K562 (cell line): ENCODE measurements around the gene OPA1. TPM values are rescaled to one million over a fixed set of nuclear protein-coding genes. Genes with fewer than 3 reads are reported as not detected.

Experiments used
- ATAC-seq: fragments of 200-7000 bp; cut with Tn5 transposase; 3 replicates; pipeline ENCODE4 v1.9.1; 2020; ENCODE audit warnings: moderate library complexity
- BruUV-seq: library from RNA; stranded (reverse); fragments of 400-500 nt; replicated peaks from 2 replicates; lab custom pipeline; 2021; lab: Mats Ljungman, UMichigan
- CTCF ChIA-PET: fragments of 300-600 bp; formaldehyde crosslinking; extraction: SDS; loops from one replicate; lab custom pipeline; 2021; ENCODE audit warnings: low intra/inter-chr PET ratio; lab: Yijun Ruan, JAX
- POLR2A ChIA-PET: fragments of 300-600, 350-650 bp; sonication (Branson Sonifier 250); formaldehyde crosslinking; extraction: SDS; loops from one replicate; lab custom pipeline; 2021; ENCODE audit warnings: antibody characterized with exemption, inconsistent platforms; lab: Yijun Ruan, JAX
- DNase-seq, 4 experiments: peaks; one replicate each; pipeline versions ENCODE4 v3.0.0 to v3.0.0-alpha.2; 2011 to 2018; ENCODE audit warnings: low spot score in 3 of 4, mixed read lengths in 3 of 4; ENCODE audit errors: extremely low read depth in 1 of 4
- FAIRE-seq: peaks from 2 replicates; lab custom pipeline; 2011; peaks lifted over from hg19 to GRCh38; lab: Jason Lieb, UNC
- H2AFZ ChIP-seq: 2 replicates; pipeline ENCODE4 v1.6.0; 2011; ENCODE audit warnings: low read depth, low read length, control low read depth, inconsistent platforms
- H3K27ac ChIP-seq: fragments of 200-600 bp; 3 replicates; pipeline ENCODE4 v1.8.0; 2011; ENCODE audit warnings: low read depth, mild to moderate bottlenecking, control low read depth, inconsistent platforms, low read length, moderate library complexity, mixed read lengths; ENCODE audit errors: extremely low read depth
- H3K27me3 ChIP-seq, 2 experiments: fragments of 300-600 bp in 1 of 2; 2 replicates in 1 of 2; 3 replicates in 1 of 2; pipeline versions ENCODE4 v1.6.0 to v1.8.0; 2011; ENCODE audit warnings: inconsistent platforms in 2 of 2, low read length in 2 of 2, mild to moderate bottlenecking in 1 of 2, mixed read lengths in 1 of 2, moderate library complexity in 1 of 2; ENCODE audit not compliant: control insufficient read depth in 2 of 2, insufficient read depth in 2 of 2
- H3K36me3 ChIP-seq: fragments of 300-600 bp; 3 replicates; pipeline ENCODE4 v1.8.0; 2011; ENCODE audit warnings: mild to moderate bottlenecking, low read length, inconsistent platforms; ENCODE audit not compliant: control insufficient read depth, insufficient read depth
- H3K4me1 ChIP-seq, 2 experiments: fragments of 200-600 bp in 1 of 2; replicated peaks in 1 of 2; 2 replicates in 1 of 2; 3 replicates in 1 of 2; pipeline versions ENCODE4 v1.5.1 to v1.8.0; 2011; ENCODE audit warnings: inconsistent platforms in 2 of 2, low read length in 2 of 2, mild to moderate bottlenecking in 1 of 2, mixed read lengths in 1 of 2, moderate library complexity in 1 of 2; ENCODE audit not compliant: control insufficient read depth in 2 of 2, insufficient read depth in 2 of 2
- H3K4me2 ChIP-seq: 2 replicates; pipeline ENCODE4 v1.6.1; 2011; ENCODE audit warnings: low read length, control low read depth, inconsistent platforms, mixed read lengths; ENCODE audit not compliant: insufficient read depth
- H3K4me3 ChIP-seq: fragments of 200-600 bp; sonication (generic), shearing (Covaris generic); 2 replicates; pipeline ENCODE4 v1.5.1; 2016; ENCODE audit warnings: control low read depth, inconsistent platforms
- H3K79me2 ChIP-seq: fragments of 200-600 bp; 3 replicates; pipeline ENCODE4 v1.8.0; 2011; ENCODE audit warnings: low read length, inconsistent platforms; ENCODE audit not compliant: control insufficient read depth, insufficient read depth
- H3K9ac ChIP-seq, 2 experiments: 2 replicates each; pipeline versions ENCODE4 v1.6.0 to v1.6.1; 2011; ENCODE audit warnings: low read depth in 2 of 2, low read length in 2 of 2, control low read depth in 1 of 2, inconsistent platforms in 1 of 2, mild to moderate bottlenecking in 1 of 2, mixed read lengths in 1 of 2; ENCODE audit not compliant: insufficient read depth in 1 of 2
- H3K9me1 ChIP-seq: one replicate; pipeline ENCODE4 v1.6.0; 2011; ENCODE audit warnings: inconsistent platforms, mild to moderate bottlenecking, low read length, moderate library complexity; ENCODE audit not compliant: control insufficient read depth, insufficient read depth
- H3K9me3 ChIP-seq: replicated peaks from 2 replicates; pipeline ENCODE4 v1.5.1; 2011; ENCODE audit warnings: low read depth, low read length, inconsistent platforms; ENCODE audit not compliant: control insufficient read depth, insufficient read depth
- H4K20me1 ChIP-seq: replicated peaks from 2 replicates; pipeline ENCODE4 v1.6.1; 2011; ENCODE audit warnings: low read length, inconsistent platforms, mixed read lengths; ENCODE audit not compliant: control insufficient read depth, insufficient read depth
- EZH2 ChIP-seq: IDR thresholded peaks from 2 replicates; pipeline ENCODE4 v1.6.1; 2012; ENCODE audit warnings: low read depth, mild to moderate bottlenecking, inconsistent platforms, low read length, borderline replicate concordance
- JUND ChIP-seq, 2 experiments: IDR thresholded peaks; 2 replicates in 1 of 2; 3 replicates in 1 of 2; pipeline ENCODE4 v1.6.1; 2011; ENCODE audit warnings: borderline replicate concordance in 2 of 2, low read depth in 2 of 2, low read length in 2 of 2, improper control_type of control experiment in 1 of 2, missing biosample characterization in 1 of 2, missing genetic modification characterization in 1 of 2, missing genetic modification reagents in 1 of 2
- PTBP1 ChIP-seq: fragments of 200-400 bp; formaldehyde crosslinking; IDR thresholded peaks from 2 replicates; pipeline ENCODE4 v1.6.1; 2017; ENCODE audit warnings: low read depth, low read length
- RBM34 ChIP-seq: fragments of 200-400 bp; formaldehyde crosslinking; IDR thresholded peaks from 2 replicates; pipeline ENCODE4 v1.6.1; 2018; ENCODE audit warnings: low read length, borderline replicate concordance; ENCODE audit not compliant: insufficient read depth
- SMAD4 ChIP-seq: fragments of 250-450 bp; sonication (Bioruptor Pico); conservative IDR thresholded peaks from 2 replicates; pipeline ENCODE4 v1.8.0; 2021; ENCODE audit warnings: inconsistent platforms, mild to moderate bottlenecking, moderate library complexity
- SNRNP70 ChIP-seq: fragments of 200-400 bp; formaldehyde crosslinking; optimal IDR thresholded peaks from 2 replicates; pipeline ENCODE3; 2017; ENCODE audit warnings: low read depth, low read length
- SOX6 ChIP-seq: fragments of 450-650 bp; IDR thresholded peaks from 2 replicates; pipeline ENCODE4 v1.6.1; 2014; ENCODE audit warnings: mild to moderate bottlenecking
- ZNF165 ChIP-seq: fragments of 250-450 bp; sonication (Bioruptor Pico); IDR thresholded peaks from 2 replicates; pipeline ENCODE4 v1.4.0; 2020; ENCODE audit warnings: borderline replicate concordance
- WGBS: fragments of 100-300 bp; shearing (Covaris generic); methylation state at CpG from one replicate; pipeline ENCODE4 v1.1.6; 2016; ENCODE audit warnings: low coverage, mixed read lengths; ENCODE audit not compliant: insufficient coverage; ENCODE audit errors: missing lambda C conversion rate; 5-methylcytosine and 5-hydroxymethylcytosine counted together
- in situ Hi-C: fragments of 300-500 bp; cut with MboI; formaldehyde crosslinking; loops from 4 replicates; pipeline ENCODE4 v1.15.0; 2018; ENCODE audit warnings: inconsistent platforms, mixed read lengths
- intact Hi-C: fragments of 100-400 bp; cut with micrococcal nuclease; formaldehyde crosslinking; loops from 2 replicates; pipeline ENCODE4 v1.14.2; 2022
- polyA plus RNA-seq, 8 experiments: library from polyadenylated mRNA; depleted of rRNA in 4 of 8; stranded (reverse) in 5 of 8; unstranded in 3 of 8; fragments of >200 nt; fragmentation: Nextera tagmentation in 2 of 8; fragmentation: Illumina TruSeq in 1 of 8; extraction: Ambion mirVana in 2 of 8; extraction: Trizol in 1 of 8; gene quantifications; 2 replicates each; pipeline versions ENCODE4 v1.2.1 to v1.2.3, GENCODE V29; 2011 to 2014; ENCODE audit warnings: inconsistent platforms in 1 of 8, missing spikeins in 1 of 8
- total RNA-seq, 7 experiments: library from RNA; depleted of rRNA in 6 of 7; stranded (reverse); fragments of >200 nt in 6 of 7; fragmentation: Illumina TruSeq in 2 of 7; extraction: Trizol in 2 of 7; gene quantifications; 2 replicates each; pipeline versions ENCODE4 v1.2.1 to v1.2.3, GENCODE V29; 2011 to 2021; ENCODE audit warnings: low replicate concordance in 1 of 7
- TF ChIP-seq, protein P1 (sequence below): fragments of 250-450 bp; sonication (Bioruptor Pico); IDR thresholded peaks from 2 replicates; pipeline ENCODE4 v1.5.0; 2021; ENCODE audit warnings: mild to moderate bottlenecking, moderate library complexity

OPA1 gene
- total and polyA plus RNA-seq, 9 of the 15 experiments (the other 6 are each of a cell fraction or from before 2014, with no cell fraction given): 19.7 to 127 (median 94.7) TPM

DNA sequence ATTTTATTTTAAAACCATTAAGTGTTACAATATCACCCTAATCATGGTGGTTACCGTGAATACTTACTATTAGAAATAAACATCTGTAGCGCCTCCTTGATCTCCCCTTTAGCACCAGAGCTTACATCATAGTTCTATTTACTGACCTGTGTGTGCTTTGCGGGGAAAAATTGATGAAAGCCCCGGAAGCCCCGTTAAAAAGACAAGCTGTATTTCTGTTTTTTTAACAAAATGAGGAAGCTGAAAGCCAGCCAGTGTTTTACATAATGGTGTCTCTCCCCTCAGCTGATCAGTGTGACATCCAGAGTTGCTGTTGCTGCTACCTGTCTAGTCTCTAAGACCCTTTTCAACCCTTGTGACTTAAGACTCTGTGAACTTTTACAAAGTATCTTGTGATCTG, 100.8 kb downstream of the OPA1 start:
- H3K9me1 ChIP-seq: no peaks in the 10 kb centered on the region
- H2AFZ ChIP-seq: no peak overlapping the region
- DNase-seq (no peak), ATAC-seq (no peak), FAIRE-seq (no peak)
- CTCF ChIA-PET: no interaction called here
- peaks cover 6% of the 10 kb centered on the region; the same call in 1 of the 3 replicates for H3K79me2 ChIP-seq
- in situ Hi-C loops: no loop called here
- TF ChIP-seq JUND (IDR thresholded peaks at IDR 0.05; ENCODE audit: borderline replicate concordance, low read depth, low read length): no peak
- no peak for TF ChIP-seq JUND (tag; IDR thresholded peaks at IDR 0.05; ENCODE audit: borderline replicate concordance, low read depth, low read length)
- TF ChIP-seq RBM34: no peak
- TF ChIP-seq, protein P1, sequence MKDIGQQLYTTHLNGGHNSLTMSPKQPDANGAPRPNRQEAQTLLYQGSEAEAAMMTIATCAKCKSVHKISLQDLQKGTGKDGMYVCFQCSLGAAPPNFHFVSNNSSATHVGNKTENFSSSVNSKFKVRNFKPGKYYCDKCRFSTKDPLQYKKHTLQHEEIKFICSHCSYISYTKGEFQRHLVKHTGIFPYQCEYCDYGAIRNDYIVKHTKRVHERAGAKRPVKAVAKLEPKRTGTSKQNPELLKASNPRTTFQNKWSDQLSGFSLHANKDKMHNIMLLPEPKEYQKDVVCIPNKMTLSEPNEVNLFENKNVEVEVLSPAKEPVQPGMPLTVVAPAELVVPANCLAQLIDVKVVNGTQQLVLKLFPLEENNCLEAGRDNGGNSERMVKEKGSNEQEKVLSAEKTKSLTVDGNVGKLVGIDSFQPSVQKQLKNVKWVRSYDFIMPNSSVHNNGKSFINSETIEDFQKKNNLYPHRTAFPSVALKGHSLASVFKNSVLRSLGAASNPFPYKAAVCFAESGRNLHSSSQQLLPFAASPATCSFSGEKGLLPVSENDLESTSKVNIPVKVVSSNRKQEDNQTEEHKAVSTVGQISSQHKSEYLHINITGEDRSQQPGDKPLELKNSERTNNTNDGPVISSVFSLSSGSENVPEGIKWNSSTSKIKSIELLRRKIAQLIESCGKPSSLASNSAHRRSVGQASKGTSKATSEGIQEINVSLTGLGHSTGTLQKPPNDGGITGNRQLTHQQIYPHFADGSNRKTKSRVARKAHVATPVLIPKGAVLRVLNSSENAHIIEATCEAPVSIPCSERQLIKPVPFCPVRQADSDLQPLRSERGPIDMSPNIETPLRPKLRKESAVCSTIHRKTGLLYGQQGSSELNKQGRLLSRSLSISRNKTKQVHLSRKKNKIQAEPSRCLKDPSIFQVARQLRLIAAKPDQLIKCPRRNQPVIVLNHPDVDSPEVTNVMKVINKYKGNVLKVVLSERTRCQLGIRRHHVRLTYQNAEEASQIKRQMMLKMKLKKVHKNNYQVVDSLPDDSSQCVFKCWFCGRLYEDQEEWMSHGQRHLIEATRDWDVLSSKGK: no peak
- no peak for TF ChIP-seq SOX6
- no peak for TF ChIP-seq EZH2
- no peak for TF ChIP-seq SMAD4 (CRISPR knock-in tag)
- no peak for TF ChIP-seq SNRNP70
- TF ChIP-seq ZNF165 (CRISPR knock-in tag): no peak
- TF ChIP-seq PTBP1: no peak
- H3K4me2 ChIP-seq: no peak overlapping the region
- WGBS: 94% methylated on average over 5 of the region's 5 CpGs
- H3K27ac ChIP-seq: no peak overlapping the region
- no peak overlapping the region for H3K9ac ChIP-seq
- H4K20me1 ChIP-seq: no peaks in the 10 kb centered on the region
- POLR2A ChIA-PET: interaction anchor here (1.2 kb wide), 1 partner anchor 15 kb away, joined by 4 read pairs; no protein-coding TSS in a partner anchor
- peaks cover under 1 to 10% of the 10 kb centered on the region in 2 experiments; a peak in 4 of 5 replicates for H3K4me1 ChIP-seq
- no peaks in the 10 kb centered on the region for H3K27me3 ChIP-seq
- intact Hi-C loops: no loop called here
- BruUV-seq: no TSS peak
- no peak overlapping the region for H3K4me3 ChIP-seq
- H3K36me3 ChIP-seq: peaks cover 82% of the 10 kb centered on the region
- no peaks in the 10 kb centered on the region for H3K9me3 ChIP-seq
